Measurements from ENCODE around the gene IPO9. TPM values are rescaled to one million over a fixed set of nuclear protein-coding genes. Genes with fewer than 3 reads are reported as not detected.

Gene IPO9
- total RNA-seq, 1 experiment from 2014 or later: 80.6 TPM

DNA sequence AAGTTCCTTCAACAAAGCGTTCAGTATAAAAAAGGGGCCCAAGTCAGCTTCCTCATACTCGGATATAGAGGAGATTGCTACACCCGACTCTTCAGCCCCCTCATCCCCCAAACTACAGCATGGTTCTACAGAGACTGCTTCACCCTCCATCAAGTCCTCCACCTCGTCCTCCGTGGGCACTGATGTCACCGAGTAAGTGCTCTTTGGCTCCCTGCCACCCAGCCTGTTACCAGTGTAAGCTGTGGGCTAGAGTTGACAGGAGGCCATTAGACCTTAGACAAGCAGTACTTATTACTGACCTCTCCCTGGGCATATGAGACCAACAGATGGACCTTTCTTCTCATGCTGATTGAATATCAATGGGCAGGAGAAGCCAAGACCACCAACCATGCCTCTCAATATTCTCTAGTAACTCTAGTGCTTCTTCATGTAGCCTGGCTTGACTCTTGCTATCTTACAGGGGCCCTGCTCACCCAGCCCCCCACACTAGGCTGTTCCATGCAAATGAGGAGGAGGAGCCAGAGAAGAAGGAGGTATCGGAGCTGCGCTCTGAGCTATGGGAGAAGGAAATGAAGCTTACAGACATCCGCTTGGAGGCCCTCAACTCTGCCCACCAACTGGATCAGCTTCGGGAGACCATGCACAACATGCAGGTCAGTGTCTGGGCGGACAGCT, 20.9 kb upstream of the IPO9 start:
- no peaks in the 10 kb centered on the region for H3K9me2 ChIP-seq (ENCODE audit: insufficient read depth)
- no peaks in the 10 kb centered on the region for H3K4me1 ChIP-seq (ENCODE audit: control insufficient read depth in 1 of 2, insufficient read depth in 2 of 2, low read length in 2 of 2)
- H3K4me3 ChIP-seq (replicated peaks in 1 of 2; ENCODE audit: low read depth in 1 of 2, low read length in 2 of 2): no peak overlapping the region
- ChIA-PET CTCF (no interaction called here), POLR2A (no interaction called here), RAD21 (ENCODE audit: low non-redundant PET in 1 of 2, low total read pairs in 2 of 2, uncharacterized antibody in 2 of 2, unreplicated experiment in 2 of 2) (no interaction called here)
- H3K4me2 ChIP-seq (ENCODE audit: low read length): no peak overlapping the region
- peaks cover 13 to 23% of the 10 kb centered on the region in 2 experiments; a peak in 3 of 4 replicates for H3K36me3 ChIP-seq (ENCODE audit: control insufficient read depth in 1 of 2, insufficient read depth in 2 of 2, low read length in 2 of 2)
- H2AFZ ChIP-seq (ENCODE audit: low read depth, low read length, poor library complexity, severe bottlenecking): no peak overlapping the region
- BruUV-seq (replicated peaks): no TSS peak
- TF ChIP-seq EGR1 (IDR thresholded peaks at IDR 0.05; ENCODE audit: low read depth) (no peak), SRF (IDR thresholded peaks at IDR 0.05; ENCODE audit: low read depth) (no peak), JUND (IDR thresholded peaks at IDR 0.05) (no peak), ZNF274 (IDR thresholded peaks at IDR 0.05; ENCODE audit: low read depth, low read length) (no peak), CBX3 (IDR thresholded peaks at IDR 0.05; ENCODE audit: low read depth) (no peak), TCF7L2 (IDR thresholded peaks at IDR 0.05; ENCODE audit: borderline replicate concordance, extremely low read depth, insufficient read depth, insufficient read length) (no peak), YY1 (IDR thresholded peaks at IDR 0.05; ENCODE audit: extremely low read depth, insufficient replicate concordance, low read depth, low read length) (no peak), POLR2AphosphoS5 (IDR thresholded peaks at IDR 0.05; ENCODE audit: low read depth, low read length) (no peak), ZFX (IDR thresholded peaks at IDR 0.05) (no peak), RAD21 (IDR thresholded peaks at IDR 0.05; ENCODE audit: low read depth) (no peak), EZH2 (IDR thresholded peaks at IDR 0.05) (no peak), POLR2A (IDR thresholded peaks at IDR 0.05; ENCODE audit: borderline replicate concordance, extremely low read depth, insufficient read depth, insufficient read length) (no peak), FOSL1 (IDR thresholded peaks at IDR 0.05; ENCODE audit: low read depth) (no peak)
- TF ChIP-seq, protein P1, sequence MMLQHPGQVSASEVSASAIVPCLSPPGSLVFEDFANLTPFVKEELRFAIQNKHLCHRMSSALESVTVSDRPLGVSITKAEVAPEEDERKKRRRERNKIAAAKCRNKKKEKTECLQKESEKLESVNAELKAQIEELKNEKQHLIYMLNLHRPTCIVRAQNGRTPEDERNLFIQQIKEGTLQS (IDR thresholded peaks at IDR 0.05): no peak
- TF ChIP-seq, protein P2, sequence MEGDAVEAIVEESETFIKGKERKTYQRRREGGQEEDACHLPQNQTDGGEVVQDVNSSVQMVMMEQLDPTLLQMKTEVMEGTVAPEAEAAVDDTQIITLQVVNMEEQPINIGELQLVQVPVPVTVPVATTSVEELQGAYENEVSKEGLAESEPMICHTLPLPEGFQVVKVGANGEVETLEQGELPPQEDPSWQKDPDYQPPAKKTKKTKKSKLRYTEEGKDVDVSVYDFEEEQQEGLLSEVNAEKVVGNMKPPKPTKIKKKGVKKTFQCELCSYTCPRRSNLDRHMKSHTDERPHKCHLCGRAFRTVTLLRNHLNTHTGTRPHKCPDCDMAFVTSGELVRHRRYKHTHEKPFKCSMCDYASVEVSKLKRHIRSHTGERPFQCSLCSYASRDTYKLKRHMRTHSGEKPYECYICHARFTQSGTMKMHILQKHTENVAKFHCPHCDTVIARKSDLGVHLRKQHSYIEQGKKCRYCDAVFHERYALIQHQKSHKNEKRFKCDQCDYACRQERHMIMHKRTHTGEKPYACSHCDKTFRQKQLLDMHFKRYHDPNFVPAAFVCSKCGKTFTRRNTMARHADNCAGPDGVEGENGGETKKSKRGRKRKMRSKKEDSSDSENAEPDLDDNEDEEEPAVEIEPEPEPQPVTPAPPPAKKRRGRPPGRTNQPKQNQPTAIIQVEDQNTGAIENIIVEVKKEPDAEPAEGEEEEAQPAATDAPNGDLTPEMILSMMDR (IDR thresholded peaks at IDR 0.05 in 2 of 3, conservative IDR thresholded peaks at IDR 0.05 in 1 of 3; ENCODE audit: borderline replicate concordance in 1 of 3, insufficient read depth in 1 of 3, low read depth in 2 of 3, low read length in 2 of 3): no peak
- TF ChIP-seq, protein P3, sequence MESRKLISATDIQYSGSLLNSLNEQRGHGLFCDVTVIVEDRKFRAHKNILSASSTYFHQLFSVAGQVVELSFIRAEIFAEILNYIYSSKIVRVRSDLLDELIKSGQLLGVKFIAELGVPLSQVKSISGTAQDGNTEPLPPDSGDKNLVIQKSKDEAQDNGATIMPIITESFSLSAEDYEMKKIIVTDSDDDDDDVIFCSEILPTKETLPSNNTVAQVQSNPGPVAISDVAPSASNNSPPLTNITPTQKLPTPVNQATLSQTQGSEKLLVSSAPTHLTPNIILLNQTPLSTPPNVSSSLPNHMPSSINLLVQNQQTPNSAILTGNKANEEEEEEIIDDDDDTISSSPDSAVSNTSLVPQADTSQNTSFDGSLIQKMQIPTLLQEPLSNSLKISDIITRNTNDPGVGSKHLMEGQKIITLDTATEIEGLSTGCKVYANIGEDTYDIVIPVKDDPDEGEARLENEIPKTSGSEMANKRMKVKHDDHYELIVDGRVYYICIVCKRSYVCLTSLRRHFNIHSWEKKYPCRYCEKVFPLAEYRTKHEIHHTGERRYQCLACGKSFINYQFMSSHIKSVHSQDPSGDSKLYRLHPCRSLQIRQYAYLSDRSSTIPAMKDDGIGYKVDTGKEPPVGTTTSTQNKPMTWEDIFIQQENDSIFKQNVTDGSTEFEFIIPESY (IDR thresholded peaks at IDR 0.05; ENCODE audit: extremely low read depth, insufficient replicate concordance, low read length): no peak
- intact Hi-C loops (cut with micrococcal nuclease): no loop called here
- no peak overlapping the region for H3K9ac ChIP-seq (ENCODE audit: low read length)
- H3K27ac ChIP-seq (ENCODE audit: low read depth, low read length): no peak overlapping the region
- H3K79me2 ChIP-seq (ENCODE audit: insufficient read depth, low read length): no peaks in the 10 kb centered on the region
- no peaks in the 10 kb centered on the region for H3K9me3 ChIP-seq (ENCODE audit: control insufficient read depth in 1 of 2, insufficient read depth in 1 of 2, low read depth in 1 of 2, low read length in 2 of 2)
- no peaks in the 10 kb centered on the region for H4K20me1 ChIP-seq (ENCODE audit: insufficient read depth)
- ATAC-seq: no peak
- no peak for DNase-seq (ENCODE audit: low read depth, low spot score)
- no peaks in the 10 kb centered on the region for H3K27me3 ChIP-seq (ENCODE audit: insufficient read depth, low read length)
